ENCODE results near the gene NUDT1.

DNA sequence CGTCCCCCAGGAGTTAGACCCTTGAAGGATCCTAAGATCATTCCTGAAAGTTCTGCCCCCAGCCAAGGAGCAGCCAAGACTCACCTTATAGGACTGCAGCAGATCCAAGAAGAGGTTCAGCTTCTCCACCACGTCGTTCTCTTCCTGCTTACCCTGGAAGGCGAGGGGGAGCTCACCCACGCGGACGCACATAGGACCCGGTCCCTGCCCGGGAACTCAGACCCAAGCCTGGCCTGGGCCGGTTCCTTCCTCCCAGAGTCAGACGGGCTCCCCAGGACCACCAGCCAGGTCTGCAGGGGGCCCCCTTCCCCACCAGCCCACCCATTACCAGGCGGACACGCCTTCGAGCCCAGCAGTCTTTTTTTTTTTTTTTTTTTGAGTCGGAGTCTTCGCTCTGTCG, 15.6 kb downstream of the NUDT1 start:
- TF ChIP-seq EZH2 (IDR thresholded peaks at IDR 0.05; ENCODE audit: low read length, missing control alignments) = no peak
- TF ChIP-seq, protein P1, sequence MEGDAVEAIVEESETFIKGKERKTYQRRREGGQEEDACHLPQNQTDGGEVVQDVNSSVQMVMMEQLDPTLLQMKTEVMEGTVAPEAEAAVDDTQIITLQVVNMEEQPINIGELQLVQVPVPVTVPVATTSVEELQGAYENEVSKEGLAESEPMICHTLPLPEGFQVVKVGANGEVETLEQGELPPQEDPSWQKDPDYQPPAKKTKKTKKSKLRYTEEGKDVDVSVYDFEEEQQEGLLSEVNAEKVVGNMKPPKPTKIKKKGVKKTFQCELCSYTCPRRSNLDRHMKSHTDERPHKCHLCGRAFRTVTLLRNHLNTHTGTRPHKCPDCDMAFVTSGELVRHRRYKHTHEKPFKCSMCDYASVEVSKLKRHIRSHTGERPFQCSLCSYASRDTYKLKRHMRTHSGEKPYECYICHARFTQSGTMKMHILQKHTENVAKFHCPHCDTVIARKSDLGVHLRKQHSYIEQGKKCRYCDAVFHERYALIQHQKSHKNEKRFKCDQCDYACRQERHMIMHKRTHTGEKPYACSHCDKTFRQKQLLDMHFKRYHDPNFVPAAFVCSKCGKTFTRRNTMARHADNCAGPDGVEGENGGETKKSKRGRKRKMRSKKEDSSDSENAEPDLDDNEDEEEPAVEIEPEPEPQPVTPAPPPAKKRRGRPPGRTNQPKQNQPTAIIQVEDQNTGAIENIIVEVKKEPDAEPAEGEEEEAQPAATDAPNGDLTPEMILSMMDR (conservative IDR thresholded peaks at IDR 0.05 in 1 of 2, IDR thresholded peaks at IDR 0.05 in 1 of 2; ENCODE audit: low read depth in 1 of 2, low read length in 2 of 2) = no peak
